NCI-H1092 (cell line): ENCODE data around the gene KRTAP10-11.
"Not testable (repeated sequence)": the region's sequence is repeated elsewhere in the genome, so short reads cannot be mapped to it uniquely, and the experiment has no call there.

ENCODE experiments used
- DNase-seq: peaks from one replicate; lab custom pipeline; 2025; lab: John Stamatoyannopoulos, UW

KRTAP10-11 gene

DNA sequence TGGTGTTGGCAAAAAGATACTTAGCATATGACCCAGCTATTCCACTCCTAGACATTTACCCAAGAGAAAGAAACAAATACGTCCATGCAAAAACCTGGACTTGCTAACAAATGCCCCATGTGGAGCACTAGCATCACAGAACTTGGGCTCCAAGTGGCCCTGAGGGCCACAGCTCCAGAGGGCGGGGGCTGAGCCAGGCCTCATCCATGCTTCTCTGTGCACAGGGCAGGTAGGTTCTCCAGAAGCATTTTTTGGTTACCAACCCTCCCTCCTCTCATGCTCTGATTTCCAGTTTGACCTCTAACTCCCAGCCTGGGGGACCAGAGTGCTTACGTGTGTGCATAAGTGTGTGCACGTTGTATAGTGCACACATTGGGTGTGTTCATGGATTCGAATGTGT lies 18.5 kb downstream of the KRTAP10-11 start:
- no peak for DNase-seq

GRCh38 chr21:44666401-44667320 lies 20.4 kb downstream of the KRTAP10-11 start, which contains the start of gene KRTAP12-2:
Gene KRTAP12-2 (minus strand): TSS chr21:44666927. CDS start chr21:44666886, 41 bp downstream.
- DNase-seq: peak; percentile 47

- DNase-seq: no peak
Measured at GRCh38 chr21:44667612-44668011, 21.4 kb downstream of the KRTAP10-11 start.

GRCh38 chr21:44670642-44671432 lies 24.6 kb downstream of the KRTAP10-11 start:
- no peak for DNase-seq

DNA sequence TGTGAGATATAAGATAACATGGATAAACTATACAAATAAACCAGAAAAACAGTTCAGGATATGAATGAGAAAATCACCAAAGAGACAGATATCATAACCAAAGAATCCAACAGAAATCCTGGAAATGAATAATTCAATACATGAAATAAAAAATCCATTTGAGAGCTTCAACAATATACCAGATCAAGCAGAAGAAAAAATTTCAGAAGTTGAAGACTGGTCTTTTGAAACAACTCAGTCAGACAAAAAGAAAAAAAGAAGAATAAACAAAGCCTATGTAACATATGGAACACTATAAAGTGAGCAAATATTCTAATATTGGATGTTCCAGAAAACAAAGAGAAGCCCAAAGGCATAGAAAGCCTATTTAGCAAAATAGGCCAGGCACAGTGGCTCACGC lies 25.7 kb downstream of the KRTAP10-11 start:
- no peak for DNase-seq

DNA sequence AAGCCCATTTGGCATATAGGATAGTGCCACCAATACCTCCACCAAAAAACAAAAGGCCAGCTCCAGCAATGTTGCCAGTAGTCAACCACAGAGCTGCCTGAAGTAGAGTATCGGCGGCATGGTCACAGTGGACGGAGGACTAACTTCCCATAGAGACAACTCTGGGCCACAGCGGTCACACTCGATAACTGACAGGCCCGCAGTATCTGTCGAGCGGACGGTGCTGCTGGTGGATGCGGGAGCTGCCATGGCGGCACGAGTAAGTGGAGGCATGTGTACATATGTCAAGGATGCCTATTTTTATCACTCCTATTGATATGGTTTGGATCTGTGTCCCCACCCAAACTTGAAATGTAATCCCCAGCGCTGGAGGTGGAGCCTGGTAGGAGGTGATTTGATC lies 31.7 kb downstream of the KRTAP10-11 start:
- DNase-seq: no peak

GRCh38 chr21:44681152-44681551 lies 34.9 kb downstream of the KRTAP10-11 start:
- DNase-seq: no peak

GRCh38 chr21:44681861-44682579 lies 35.8 kb downstream of the KRTAP10-11 start, which contains the start of gene KRTAP12-1:
Gene KRTAP12-1 (minus strand): TSS chr21:44682163. CDS start chr21:44682123, 40 bp downstream.
- peak; percentile 80 for DNase-seq

DNA sequence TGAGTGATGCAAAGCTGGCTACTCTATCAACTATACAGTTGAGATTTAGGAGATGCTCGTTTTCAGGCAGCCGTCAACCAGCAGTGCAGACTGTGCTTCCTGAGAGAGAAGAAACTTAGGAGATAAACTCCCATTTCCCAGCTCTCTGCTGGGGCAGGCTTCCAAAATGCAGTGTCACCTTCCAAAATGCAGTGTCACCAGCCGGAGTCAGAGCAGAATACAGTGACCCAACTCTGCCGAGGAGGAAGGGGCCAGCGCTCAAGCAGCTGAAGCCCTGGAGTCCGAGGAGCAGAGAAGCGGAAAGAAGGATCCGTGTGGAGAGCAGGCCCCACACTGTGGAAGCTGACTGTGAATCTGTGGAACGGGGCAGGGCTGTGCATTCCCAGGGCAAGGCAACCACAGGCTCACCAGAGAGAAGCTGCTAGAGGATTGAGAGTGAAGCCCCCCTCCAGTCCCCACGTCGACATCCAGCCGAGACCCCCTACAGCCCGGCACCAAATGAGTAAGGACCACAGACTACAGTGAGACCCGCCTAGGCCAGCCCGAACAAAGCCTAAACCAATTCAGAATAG lies 36.5 kb downstream of the KRTAP10-11 start:
- DNase-seq: no peak

DNA sequence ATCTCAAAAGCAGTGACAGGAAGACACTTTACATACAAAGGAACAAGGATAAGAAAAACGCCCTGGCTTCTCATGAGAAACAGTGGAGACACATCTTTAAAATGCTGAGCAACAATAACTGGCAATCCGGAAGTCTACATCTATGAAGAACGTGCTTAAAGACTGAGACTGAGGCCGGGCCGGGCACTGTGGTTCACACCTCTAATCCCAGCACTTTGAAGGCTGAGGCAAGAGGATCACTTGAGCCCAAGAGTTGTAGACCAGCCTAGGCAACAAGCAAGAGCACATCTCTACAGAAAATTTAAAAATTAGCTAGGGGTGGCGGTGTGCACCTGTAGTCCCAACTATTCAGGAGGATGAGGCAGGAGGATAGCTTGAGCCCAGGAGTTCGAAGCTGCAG lies 37.9 kb downstream of the KRTAP10-11 start:
- DNase-seq: no peak

- no peak for DNase-seq
Measured at GRCh38 chr21:44684483-44684882, 38.3 kb downstream of the KRTAP10-11 start.

- not testable (repeated sequence) for DNase-seq
Measured at GRCh38 chr21:44685050-44685449, 38.8 kb downstream of the KRTAP10-11 start.

- DNase-seq: no peak
Measured at GRCh38 chr21:44686000-44686781, 40.0 kb downstream of the KRTAP10-11 start.

DNA sequence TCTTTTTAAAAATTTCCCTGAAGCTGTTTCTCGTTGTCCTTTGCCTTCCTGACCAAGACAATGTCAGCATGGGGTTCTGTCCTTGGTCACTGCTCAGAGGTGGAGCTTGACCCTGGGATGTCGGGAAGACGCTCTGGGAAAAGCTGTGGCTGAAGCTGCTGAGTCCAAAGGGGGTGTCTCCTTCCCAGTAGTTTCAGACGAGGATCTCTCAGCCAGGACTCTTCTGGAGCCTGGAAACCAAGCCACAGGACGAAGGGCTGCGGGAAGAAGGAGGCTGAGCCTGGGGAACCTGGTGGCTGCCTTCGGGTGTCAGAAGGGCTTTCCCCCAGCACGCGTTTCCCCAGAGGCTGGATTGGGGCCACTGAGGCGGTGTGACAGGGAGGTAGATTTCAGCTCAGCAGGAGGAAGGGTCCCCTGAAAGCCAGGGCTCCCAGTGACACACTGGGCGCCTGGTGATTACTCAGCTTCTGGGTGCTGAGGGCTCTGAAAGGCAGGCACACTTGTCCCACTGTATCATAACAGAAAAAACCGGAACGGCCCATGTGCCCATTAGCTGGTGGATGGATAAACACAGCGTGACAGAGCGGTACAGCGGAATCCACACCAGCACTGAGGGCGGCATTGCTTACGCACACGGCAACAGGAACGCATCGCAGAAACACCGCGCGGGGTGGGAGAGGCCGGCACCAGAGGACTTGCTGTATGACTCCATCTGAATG lies 40.8 kb downstream of the KRTAP10-11 start:
- no peak for DNase-seq

DNA sequence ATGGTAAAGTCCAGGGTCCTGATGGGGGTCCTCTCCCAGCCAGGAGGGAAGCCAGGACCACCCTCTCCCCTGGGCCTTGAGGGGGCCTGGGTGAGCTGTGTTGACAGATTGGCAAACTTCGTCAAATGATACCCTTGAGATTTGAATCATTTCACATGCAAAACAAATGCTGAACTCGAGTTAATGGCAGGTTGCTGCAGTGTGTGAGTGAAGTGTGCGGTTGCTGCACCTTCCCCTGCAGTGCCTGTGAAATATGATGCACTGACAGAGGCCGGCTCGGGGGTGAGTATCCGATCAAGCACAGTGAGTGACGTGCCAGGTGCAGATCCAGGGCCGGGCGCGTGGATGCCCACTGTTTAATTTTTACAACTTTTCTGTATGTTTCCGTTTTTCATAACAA lies 41.5 kb downstream of the KRTAP10-11 start:
- no peak for DNase-seq

DNA sequence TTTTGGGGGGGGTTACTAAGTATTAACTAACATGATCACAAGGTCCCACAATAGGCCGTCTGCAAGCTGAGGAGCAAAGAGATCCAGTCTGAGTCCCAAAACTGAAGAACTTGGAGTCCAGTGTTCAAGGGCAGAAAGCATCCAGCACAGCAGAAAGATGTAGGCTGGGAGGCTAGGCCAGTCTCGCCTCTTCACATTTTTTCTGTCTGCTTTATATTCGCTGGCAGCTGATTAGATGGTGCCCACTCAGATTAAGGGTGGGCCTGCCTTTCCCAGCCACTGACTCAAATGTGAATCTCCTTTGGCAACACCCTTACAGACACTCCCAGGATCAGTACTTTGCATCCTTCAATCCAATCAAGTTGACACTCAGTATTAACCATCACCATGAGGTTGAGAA lies 43.5 kb downstream of the KRTAP10-11 start:
- not testable (repeated sequence) for DNase-seq

DNA sequence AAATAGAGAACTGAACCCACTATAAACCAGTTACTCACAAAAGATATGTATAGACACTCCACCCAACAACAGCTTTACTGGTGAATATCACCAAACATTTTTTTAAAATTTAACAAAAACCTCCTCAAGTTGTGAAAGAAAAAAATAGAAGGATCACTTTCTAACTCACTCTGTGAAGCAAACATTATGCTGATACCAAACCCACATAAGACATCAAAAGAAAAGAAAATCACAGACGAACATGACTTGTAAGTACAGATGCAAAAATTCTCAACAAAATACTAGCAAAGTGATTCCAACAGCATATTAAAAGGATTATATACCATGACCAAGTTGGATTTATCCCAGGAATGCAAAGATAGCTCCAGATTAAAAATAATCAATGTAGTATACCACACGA lies 45.5 kb downstream of the KRTAP10-11 start:
- DNase-seq: no peak

DNA sequence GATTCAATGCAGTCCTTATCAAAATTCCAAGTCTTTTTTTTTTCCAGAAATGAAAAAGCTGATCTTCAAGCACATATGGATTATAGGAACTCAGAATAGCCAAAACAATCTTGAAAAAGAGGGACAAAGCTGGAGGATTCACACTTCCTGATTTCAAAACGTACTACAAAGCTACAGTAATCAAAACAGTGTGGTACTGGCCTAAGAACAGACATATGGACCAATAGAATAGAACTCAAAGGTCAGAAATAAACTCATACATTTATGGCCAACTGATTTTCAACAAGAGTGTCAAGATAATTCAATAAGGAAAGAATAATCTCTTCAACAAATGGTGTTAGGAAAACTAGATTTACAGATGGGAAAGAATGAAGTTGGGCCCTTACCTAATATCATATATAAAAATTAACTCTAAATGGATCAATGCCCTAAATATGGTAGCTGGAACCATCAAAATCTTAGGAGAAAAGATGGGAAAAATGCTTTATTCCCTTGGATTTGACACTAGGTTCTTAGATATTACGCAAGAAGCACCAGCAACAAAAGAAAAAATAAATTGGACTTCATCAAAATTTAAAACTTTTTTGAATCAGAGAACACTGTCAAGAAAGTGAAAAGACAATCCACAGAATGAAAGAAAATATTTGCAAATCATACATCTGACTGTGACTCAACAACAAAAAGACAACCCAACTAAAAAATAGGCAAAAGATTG lies 46.7 kb downstream of the KRTAP10-11 start:
- no peak for DNase-seq

GRCh38 chr21:44694776-44695175 lies 48.6 kb downstream of the KRTAP10-11 start:
- no peak for DNase-seq

DNA sequence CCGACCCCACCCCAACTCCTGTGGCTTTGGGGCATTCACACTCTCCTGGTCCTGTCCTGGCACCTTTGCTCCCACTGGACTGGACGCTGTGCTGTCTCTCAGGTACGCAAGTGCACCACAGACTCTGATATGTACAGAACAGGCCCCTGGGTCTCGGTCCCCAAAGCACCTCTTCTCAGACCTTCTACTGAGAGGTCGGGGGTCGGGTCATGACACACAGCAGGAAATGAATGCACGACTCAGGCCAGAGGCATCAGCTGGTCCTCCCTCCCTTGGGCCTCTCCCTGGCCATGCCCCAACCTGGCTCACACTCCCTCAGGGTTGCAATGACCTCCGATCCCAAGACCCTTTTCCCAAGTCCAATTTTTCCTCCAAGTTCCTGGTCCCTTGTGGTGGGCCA lies 49.0 kb downstream of the KRTAP10-11 start:
- DNase-seq: no peak
